Measurements from ENCODE around the gene ACTL7B.

ACTL7B gene

GRCh38 chr9:108882052-108882888 lies 26.5 kb upstream of the ACTL7B start:
- DNase-seq: no peak
- Mint-ChIP-seq H3K4me3 (no peak overlapping the region), H3K9me3 (no peaks in the 10 kb centered on the region), H3K36me3 (peaks cover 40% of the 10 kb centered on the region), H3K4me1 (peaks cover 4% of the 10 kb centered on the region), H3K27ac (no peak overlapping the region), H3K27me3 (no peaks in the 10 kb centered on the region)
- CTCF ChIA-PET: no interaction called here

GRCh38 chr9:108880738-108881316 lies 25.0 kb upstream of the ACTL7B start:
- Mint-ChIP-seq H3K27me3 (no peaks in the 10 kb centered on the region), H3K4me3 (no peak overlapping the region), H3K9me3 (no peaks in the 10 kb centered on the region), H3K27ac (no peak overlapping the region), H3K36me3 (peaks cover 35% of the 10 kb centered on the region), H3K4me1 (peaks cover 4% of the 10 kb centered on the region)
- CTCF ChIA-PET: no interaction called here
- no peak for DNase-seq

- no peaks in the 10 kb centered on the region for H3K27me3 Mint-ChIP-seq
- no peaks in the 10 kb centered on the region for H3K9me3 Mint-ChIP-seq
- peaks cover 4% of the 10 kb centered on the region for H3K4me1 Mint-ChIP-seq
- no peak for DNase-seq
- CTCF ChIA-PET: interaction anchor here (1.4 kb wide), 1 partner anchor 9 kb away, joined by 4 read pairs; no protein-coding TSS in a partner anchor
- H3K27ac Mint-ChIP-seq: no peak overlapping the region
- peaks cover 39% of the 10 kb centered on the region for H3K36me3 Mint-ChIP-seq
- no peak overlapping the region for H3K4me3 Mint-ChIP-seq
Measured at GRCh38 chr9:108877524-108877923, 21.7 kb upstream of the ACTL7B start.

GRCh38 chr9:108876425-108876824 lies 20.6 kb upstream of the ACTL7B start:
- CTCF ChIA-PET: interaction anchor here (0.6 to 1.4 kb wide), 2 partner anchors 8 to 465 kb away, joined by 3 to 4 read pairs; no protein-coding TSS in a partner anchor
- no peak overlapping the region for H3K27ac Mint-ChIP-seq
- H3K4me1 Mint-ChIP-seq: no peaks in the 10 kb centered on the region
- H3K9me3 Mint-ChIP-seq: no peaks in the 10 kb centered on the region
- no peak for DNase-seq
- H3K27me3 Mint-ChIP-seq: no peaks in the 10 kb centered on the region
- H3K4me3 Mint-ChIP-seq: no peak overlapping the region
- H3K36me3 Mint-ChIP-seq: peaks cover 43% of the 10 kb centered on the region

- H3K4me1 Mint-ChIP-seq: no peaks in the 10 kb centered on the region
- H3K4me3 Mint-ChIP-seq: no peak overlapping the region
- no peak overlapping the region for H3K27ac Mint-ChIP-seq
- no peak for DNase-seq
- H3K9me3 Mint-ChIP-seq: peaks cover 2% of the 10 kb centered on the region
- H3K27me3 Mint-ChIP-seq: no peaks in the 10 kb centered on the region
- H3K36me3 Mint-ChIP-seq: peaks cover 48% of the 10 kb centered on the region
- CTCF ChIA-PET: no interaction called here
Measured at GRCh38 chr9:108874058-108874788, 18.4 kb upstream of the ACTL7B start.

- no peak overlapping the region for H3K4me3 Mint-ChIP-seq
- H3K36me3 Mint-ChIP-seq: peaks cover 40% of the 10 kb centered on the region
- H3K4me1 Mint-ChIP-seq: no peaks in the 10 kb centered on the region
- DNase-seq: no peak
- H3K27me3 Mint-ChIP-seq: no peaks in the 10 kb centered on the region
- H3K27ac Mint-ChIP-seq: no peak overlapping the region
- H3K9me3 Mint-ChIP-seq: peaks cover 2% of the 10 kb centered on the region
- CTCF ChIA-PET: interaction anchor here (1.3 kb wide), 1 partner anchor 8 kb away, joined by 4 read pairs; no protein-coding TSS in a partner anchor
Measured at GRCh38 chr9:108869092-108869725, 13.4 kb upstream of the ACTL7B start.

GRCh38 chr9:108867829-108868228 lies 12.0 kb upstream of the ACTL7B start:
- Mint-ChIP-seq H3K4me1 (no peaks in the 10 kb centered on the region), H3K36me3 (peaks cover 32% of the 10 kb centered on the region), H3K27ac (no peak overlapping the region)

GRCh38 chr9:108867116-108867515 lies 11.3 kb upstream of the ACTL7B start:
- peaks cover 2% of the 10 kb centered on the region for H3K9me3 Mint-ChIP-seq
- CTCF ChIA-PET: no interaction called here
- no peak overlapping the region for H3K27ac Mint-ChIP-seq
- peaks cover 29% of the 10 kb centered on the region for H3K36me3 Mint-ChIP-seq
- H3K27me3 Mint-ChIP-seq: no peaks in the 10 kb centered on the region
- no peaks in the 10 kb centered on the region for H3K4me1 Mint-ChIP-seq
- no peak for DNase-seq
- H3K4me3 Mint-ChIP-seq: no peak overlapping the region

More at GRCh38 chr9:108867829-108868228, 12.0 kb upstream of the ACTL7B start:
- no peak for DNase-seq
- Mint-ChIP-seq H3K9me3 (peaks cover 2% of the 10 kb centered on the region), H3K27me3 (no peaks in the 10 kb centered on the region), H3K4me3 (no peak overlapping the region)
- CTCF ChIA-PET: interaction anchor here (1.3 kb wide), 1 partner anchor 9 kb away, joined by 4 read pairs; no protein-coding TSS in a partner anchor

GRCh38 chr9:108866001-108866420 lies 10.2 kb upstream of the ACTL7B start:
- H3K4me1 Mint-ChIP-seq: no peaks in the 10 kb centered on the region
- CTCF ChIA-PET: no interaction called here
- H3K36me3 Mint-ChIP-seq: peaks cover 20% of the 10 kb centered on the region
- H3K27me3 Mint-ChIP-seq: no peaks in the 10 kb centered on the region
- H3K9me3 Mint-ChIP-seq: peaks cover under 1% of the 10 kb centered on the region
- no peak for DNase-seq
- H3K27ac Mint-ChIP-seq: no peak overlapping the region
- no peak overlapping the region for H3K4me3 Mint-ChIP-seq

GRCh38 chr9:108865037-108865436 lies 9.3 kb upstream of the ACTL7B start:
- Mint-ChIP-seq H3K36me3 (peaks cover 15% of the 10 kb centered on the region), H3K4me3 (no peak overlapping the region), H3K27ac (no peak overlapping the region), H3K9me3 (no peaks in the 10 kb centered on the region), H3K27me3 (no peaks in the 10 kb centered on the region), H3K4me1 (no peaks in the 10 kb centered on the region)
- CTCF ChIA-PET: interaction anchor here (0.6 to 0.8 kb wide), 2 partner anchors 89 to 655 kb away, joined by 3 read pairs; no protein-coding TSS in a partner anchor
- DNase-seq: no peak

GRCh38 chr9:108864446-108864845 lies 8.7 kb upstream of the ACTL7B start:
- H3K27ac Mint-ChIP-seq: no peak overlapping the region
- no peak overlapping the region for H3K4me3 Mint-ChIP-seq
- peaks cover 14% of the 10 kb centered on the region for H3K36me3 Mint-ChIP-seq
- CTCF ChIA-PET: interaction anchor here (0.8 kb wide), 1 partner anchor 90 kb away, joined by 3 read pairs; no protein-coding TSS in a partner anchor
- H3K27me3 Mint-ChIP-seq: no peaks in the 10 kb centered on the region
- H3K4me1 Mint-ChIP-seq: no peaks in the 10 kb centered on the region
- DNase-seq: no peak
- H3K9me3 Mint-ChIP-seq: no peaks in the 10 kb centered on the region

GRCh38 chr9:108863891-108864290 lies 8.1 kb upstream of the ACTL7B start:
- DNase-seq: no peak
- no peak overlapping the region for H3K27ac Mint-ChIP-seq
- no peaks in the 10 kb centered on the region for H3K4me1 Mint-ChIP-seq
- H3K27me3 Mint-ChIP-seq: no peaks in the 10 kb centered on the region
- H3K4me3 Mint-ChIP-seq: no peak overlapping the region
- H3K36me3 Mint-ChIP-seq: peaks cover 13% of the 10 kb centered on the region
- H3K9me3 Mint-ChIP-seq: no peaks in the 10 kb centered on the region
- CTCF ChIA-PET: no interaction called here

- H3K4me1 Mint-ChIP-seq: no peaks in the 10 kb centered on the region
- CTCF ChIA-PET: no interaction called here
- DNase-seq: no peak
- no peaks in the 10 kb centered on the region for H3K9me3 Mint-ChIP-seq
- H3K36me3 Mint-ChIP-seq: no peaks in the 10 kb centered on the region
- no peak within 1 kb of the TSS for H3K4me3 Mint-ChIP-seq
- no peaks in the 10 kb centered on the region for H3K27me3 Mint-ChIP-seq
- H3K27ac Mint-ChIP-seq: no peak within 1 kb of the TSS
Measured at GRCh38 chr9:108861997-108862396, 6.2 kb upstream of the ACTL7B start, which contains the start of gene ACTL7A. TSS of gene ACTL7A (plus strand) at chr9:108862266. CDS start at chr9:108862323, 57 bp downstream.

GRCh38 chr9:108861464-108861863 lies 5.7 kb upstream of the ACTL7B start:
- H3K4me3 Mint-ChIP-seq: no peak overlapping the region
- no peaks in the 10 kb centered on the region for H3K4me1 Mint-ChIP-seq
- H3K27me3 Mint-ChIP-seq: no peaks in the 10 kb centered on the region
- no peak for DNase-seq
- H3K36me3 Mint-ChIP-seq: no peaks in the 10 kb centered on the region
- H3K9me3 Mint-ChIP-seq: no peaks in the 10 kb centered on the region
- H3K27ac Mint-ChIP-seq: no peak overlapping the region
- CTCF ChIA-PET: no interaction called here
